ENCODE measurements around the gene LDHD.

- TF ChIP-seq CTCF (IDR thresholded peaks at IDR 0.05; ENCODE audit: borderline replicate concordance, extremely low read depth, low read length, poor library complexity, severe bottlenecking): no peak
- no peak for TF ChIP-seq EZH2 (IDR thresholded peaks at IDR 0.05; ENCODE audit: borderline replicate concordance, low read depth, low read length, severe bottlenecking)
Observed at GRCh38 chr16:75106351-75107274, 10.0 kb downstream of the LDHD start.
